GM23248 (cell line): ENCODE measurements around the gene PKNOX2.

ENCODE experiments used
- EZH2 ChIP-seq: fragments of 200-600 bp; sonication (generic); IDR thresholded peaks from 2 replicates; pipeline ENCODE4 v1.6.1; 2018; ENCODE audit warnings: antibody characterized with exemption, mild to moderate bottlenecking; ENCODE audit not compliant: insufficient read depth, poor library complexity, severe bottlenecking
- EZH2phosphoT487 ChIP-seq: fragments of 200-600 bp; sonication (generic); IDR thresholded peaks from 2 replicates; pipeline ENCODE4 v1.6.1; 2018; ENCODE audit warnings: antibody characterized with exemption, moderate library complexity, mild to moderate bottlenecking, low read depth; ENCODE audit not compliant: insufficient read depth

DNA sequence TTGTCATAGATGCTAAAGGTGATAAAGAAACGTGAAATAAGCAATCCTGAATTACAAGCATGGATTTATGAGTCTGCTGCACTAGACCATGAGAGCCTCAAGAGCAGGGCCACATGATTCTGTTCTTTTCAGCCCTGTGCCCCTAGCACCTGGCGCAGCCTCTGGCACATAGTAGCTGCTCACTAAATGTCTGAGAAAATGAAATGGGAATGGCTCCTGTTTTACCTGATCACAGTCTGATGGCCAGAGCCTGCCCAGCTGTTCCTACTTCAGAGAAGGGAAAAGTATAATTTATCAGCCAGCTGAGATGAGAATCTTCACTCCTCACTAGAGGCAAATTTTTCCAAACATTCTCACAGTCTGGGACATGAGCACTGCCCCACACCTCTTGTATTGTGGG, 10.7 kb upstream of the PKNOX2 start:
- TF ChIP-seq EZH2: no peak
- TF ChIP-seq EZH2phosphoT487: no peak
